H9 (cell line): Measurements from ENCODE around the gene PRSS27. TPM values are rescaled to one million over a fixed set of nuclear protein-coding genes. Genes with fewer than 3 reads are reported as not detected.

ENCODE experiments used
- DNase-seq: peaks from one replicate; pipeline ENCODE4 v3.0.0-alpha.2; 2017
- H2AFZ ChIP-seq: one replicate; pipeline ENCODE4 v1.6.1; 2013; ENCODE audit warnings: mild to moderate bottlenecking, low read length, control low read depth, moderate library complexity
- H2AK5ac ChIP-seq: 2 replicates; pipeline ENCODE4 v1.6.1; 2013; ENCODE audit warnings: low read length, control low read depth, mixed read lengths; ENCODE audit not compliant: insufficient read length
- H2BK120ac ChIP-seq: one replicate; pipeline ENCODE4 v1.6.1; 2013; ENCODE audit warnings: low read depth, mild to moderate bottlenecking, low read length, control low read depth, inconsistent platforms; ENCODE audit not compliant: poor library complexity, severe bottlenecking
- H2BK12ac ChIP-seq: 2 replicates; pipeline ENCODE4 v1.6.1; 2013; ENCODE audit warnings: low read length, control low read depth, mixed read lengths, low read depth; ENCODE audit not compliant: insufficient read length
- H2BK15ac ChIP-seq: 2 replicates; pipeline ENCODE4 v1.6.1; 2013; ENCODE audit warnings: low read depth, low read length, control low read depth
- H2BK20ac ChIP-seq: one replicate; pipeline ENCODE4 v1.6.1; 2013; ENCODE audit warnings: low read depth, mild to moderate bottlenecking, low read length, control low read depth, inconsistent platforms; ENCODE audit not compliant: poor library complexity, severe bottlenecking
- H2BK5ac ChIP-seq: 2 replicates; pipeline ENCODE4 v1.6.1; 2013; ENCODE audit warnings: low read length, control low read depth, mixed read lengths; ENCODE audit not compliant: insufficient read length
- H3K14ac ChIP-seq: 2 replicates; pipeline ENCODE4 v1.6.1; 2013; ENCODE audit warnings: low read length, control low read depth; ENCODE audit not compliant: insufficient read depth
- H3K18ac ChIP-seq: 2 replicates; pipeline ENCODE4 v1.6.1; 2013; ENCODE audit warnings: low read depth, mild to moderate bottlenecking, mixed read lengths, low read length, control low read depth; ENCODE audit not compliant: insufficient read length
- H3K23ac ChIP-seq: 2 replicates; pipeline ENCODE4 v1.6.1; 2013; ENCODE audit warnings: low read length, control low read depth, mixed read lengths, low read depth; ENCODE audit not compliant: insufficient read length
- H3K23me2 ChIP-seq: 2 replicates; pipeline ENCODE4 v1.6.1; 2013; ENCODE audit warnings: low read depth, mild to moderate bottlenecking, mixed read lengths, low read length, control low read depth; ENCODE audit not compliant: insufficient read length, poor library complexity, severe bottlenecking
- H3K27ac ChIP-seq: 2 replicates; pipeline ENCODE4 v1.5.1; 2013; ENCODE audit warnings: low read length, control low read depth, mixed read lengths, low read depth; ENCODE audit not compliant: insufficient read length
- H3K27me3 ChIP-seq: 2 replicates; pipeline ENCODE4 v1.6.1; 2013; ENCODE audit warnings: low read length, control low read depth, inconsistent platforms; ENCODE audit not compliant: insufficient read depth
- H3K4ac ChIP-seq: 2 replicates; pipeline ENCODE4 v1.6.1; 2013; ENCODE audit warnings: low read depth, mild to moderate bottlenecking, control low read depth, inconsistent platforms, low read length, moderate library complexity
- H3K4me1 ChIP-seq: 2 replicates; pipeline ENCODE4 v1.6.1; 2013; ENCODE audit warnings: low read length, control low read depth, inconsistent platforms; ENCODE audit not compliant: insufficient read depth
- H3K4me2 ChIP-seq: 2 replicates; pipeline ENCODE4 v1.6.1; 2013; ENCODE audit warnings: low read length, control low read depth, mixed read lengths; ENCODE audit not compliant: insufficient read length, insufficient read depth
- H3K56ac ChIP-seq: 2 replicates; pipeline ENCODE4 v1.6.1; 2013; ENCODE audit warnings: low read depth, mild to moderate bottlenecking, mixed read lengths, low read length, control low read depth; ENCODE audit not compliant: insufficient read length
- H3K79me1 ChIP-seq: 2 replicates; pipeline ENCODE4 v1.6.1; 2013; ENCODE audit warnings: low read depth, mild to moderate bottlenecking, moderate library complexity, low read length, control low read depth, inconsistent platforms; ENCODE audit not compliant: insufficient read depth, poor library complexity, severe bottlenecking
- H3K79me2 ChIP-seq: 2 replicates; pipeline ENCODE4 v1.6.1; 2013; ENCODE audit warnings: low read length, control low read depth, inconsistent platforms; ENCODE audit not compliant: insufficient read depth
- H3K9ac ChIP-seq: 2 replicates; pipeline ENCODE4 v1.6.1; 2013; ENCODE audit warnings: low read length, control low read depth, mixed read lengths; ENCODE audit not compliant: insufficient read length; ENCODE audit errors: extremely low read depth
- H3K9me3 ChIP-seq: one replicate; pipeline ENCODE4 v1.6.1; 2013; ENCODE audit warnings: low read depth, low read length, inconsistent platforms; ENCODE audit not compliant: control insufficient read depth
- H3T11ph ChIP-seq: one replicate; pipeline ENCODE4 v1.6.1; 2013; ENCODE audit warnings: mild to moderate bottlenecking, low read length, control low read depth, inconsistent platforms
- H4K20me1 ChIP-seq: one replicate; pipeline ENCODE4 v1.6.1; 2013; ENCODE audit not compliant: control insufficient read depth, insufficient read length, insufficient read depth
- H4K5ac ChIP-seq: 2 replicates; pipeline ENCODE4 v1.6.1; 2013; ENCODE audit warnings: low read depth, mild to moderate bottlenecking, mixed read lengths, low read length, control low read depth; ENCODE audit not compliant: insufficient read length
- H4K8ac ChIP-seq: replicated peaks from 2 replicates; pipeline ENCODE4 v1.6.1; 2013; ENCODE audit warnings: low read length, control low read depth, mixed read lengths, low read depth; ENCODE audit not compliant: insufficient read length
- H4K91ac ChIP-seq: 2 replicates; pipeline ENCODE4 v1.6.1; 2013; ENCODE audit warnings: low read depth, mild to moderate bottlenecking, moderate library complexity, mixed read lengths, low read length, control low read depth; ENCODE audit not compliant: insufficient read length
- H3K27ac Mint-ChIP-seq, 3 experiments: 2 replicates in 2 of 3; 3 replicates in 1 of 3; pipeline ENCODE4 v1.8.0; 2020 to 2021; ENCODE audit warnings: mixed read lengths in 3 of 3, mild to moderate bottlenecking in 1 of 3, moderate library complexity in 1 of 3
- H3K27me3 Mint-ChIP-seq: 2 replicates; pipeline ENCODE4 v1.8.0; 2021; ENCODE audit warnings: low read depth, mild to moderate bottlenecking, moderate library complexity, mixed read lengths
- H3K36me3 Mint-ChIP-seq, 3 experiments: 2 replicates in 2 of 3; 3 replicates in 1 of 3; pipeline ENCODE4 v1.8.0; 2020 to 2021; ENCODE audit warnings: low read depth in 3 of 3, mixed read lengths in 3 of 3; ENCODE audit not compliant: insufficient read depth in 1 of 3
- H3K4me1 Mint-ChIP-seq, 2 experiments: 2 replicates each; pipeline ENCODE4 v1.8.0; 2020; ENCODE audit warnings: mixed read lengths in 2 of 2
- H3K4me3 Mint-ChIP-seq, 2 experiments: 2 replicates in 1 of 2; 3 replicates in 1 of 2; pipeline ENCODE4 v1.8.0; 2020 to 2021; ENCODE audit warnings: mild to moderate bottlenecking in 2 of 2, mixed read lengths in 2 of 2, moderate library complexity in 1 of 2
- H3K9me3 Mint-ChIP-seq, 2 experiments: 2 replicates in 1 of 2; 3 replicates in 1 of 2; pipeline ENCODE4 v1.8.0; 2020; ENCODE audit warnings: mild to moderate bottlenecking in 2 of 2, mixed read lengths in 2 of 2, moderate library complexity in 1 of 2
- CTCF ChIP-seq: fragments of 200-600 bp; sonication (generic); conservative IDR thresholded peaks from 3 replicates; pipeline ENCODE4 v1.8.0; 2021; ENCODE audit warnings: antibody characterized with exemption, mild to moderate bottlenecking
- WGBS: extraction: QIAGEN DNeasy Blood & Tissue Kit; methylation state at CpG from one replicate; pipeline ENCODE4 v1.1.7; 2013; ENCODE audit warnings: missing lambda C conversion rate, low lambda C conversion rate, mixed read lengths; ENCODE audit not compliant: insufficient read length; ENCODE audit errors: extremely low coverage; 5-methylcytosine and 5-hydroxymethylcytosine counted together
- total RNA-seq: library from RNA; stranded (reverse); gene quantifications from 2 replicates; pipeline ENCODE4 v1.2.1, GENCODE V29; 2021

Gene PRSS27
- total RNA-seq, 1 experiment from 2014 or later, result 5.0 TPM

GRCh38 chr16:2700786-2701185 is 19.2 kb downstream of the PRSS27 start:
- no peak overlapping the region for H2BK20ac ChIP-seq
- no peaks in the 10 kb centered on the region for H3K79me1 ChIP-seq
- no peak overlapping the region for H2AFZ ChIP-seq
- H3K4me2 ChIP-seq, result no peak overlapping the region
- no peak overlapping the region for H3T11ph ChIP-seq
- H3K18ac ChIP-seq, result no peak overlapping the region
- no peak for DNase-seq
- H2BK15ac ChIP-seq, result no peak overlapping the region
- no peaks in the 10 kb centered on the region for H3K27me3 ChIP-seq
- Mint-ChIP-seq H3K27ac (no peak overlapping the region), H3K9me3 (no peaks in the 10 kb centered on the region), H3K4me3 (no peak overlapping the region), H3K36me3 (peaks cover 7 to 26% (median 22%) of the 10 kb centered on the region in 3 experiments; a peak in 6 of 7 replicates), H3K4me1 (no peaks in the 10 kb centered on the region), H3K27me3 (no peaks in the 10 kb centered on the region)
- no peak overlapping the region for H3K9ac ChIP-seq
- no peak overlapping the region for H3K23ac ChIP-seq
- H4K91ac ChIP-seq, result no peak overlapping the region
- no peaks in the 10 kb centered on the region for H3K4me1 ChIP-seq
- H4K5ac ChIP-seq, result no peak overlapping the region
- H3K9me3 ChIP-seq, result no peaks in the 10 kb centered on the region
- no peak overlapping the region for H3K4ac ChIP-seq
- H3K23me2 ChIP-seq, result no peaks in the 10 kb centered on the region
- no peak overlapping the region for H3K27ac ChIP-seq
- H2BK5ac ChIP-seq, result no peak overlapping the region
- no peak for TF ChIP-seq CTCF
- H4K20me1 ChIP-seq, result no peaks in the 10 kb centered on the region
- no peak overlapping the region for H3K14ac ChIP-seq
- H3K56ac ChIP-seq, result no peak overlapping the region
- no peaks in the 10 kb centered on the region for H3K79me2 ChIP-seq
- no peak overlapping the region for H2BK12ac ChIP-seq
- no peak overlapping the region for H2AK5ac ChIP-seq
- WGBS, result no CpG with 5 or more reads among the region's 13 CpGs
- no peak overlapping the region for H2BK120ac ChIP-seq
- H4K8ac ChIP-seq, result no peak overlapping the region
